Ishikawa (cell line): ENCODE data around the gene COG1.

Source experiments
- CREB1 ChIP-seq: IDR thresholded peaks from 2 replicates; pipeline ENCODE4 v1.6.1; 2012; ENCODE audit warnings: low read depth
- EGR1 ChIP-seq: IDR thresholded peaks from 2 replicates; pipeline ENCODE4 v1.6.1; 2012
- EP300 ChIP-seq: IDR thresholded peaks from 2 replicates; pipeline ENCODE4 v1.6.1; 2012; ENCODE audit warnings: borderline replicate concordance
- FOXM1 ChIP-seq: IDR thresholded peaks from 2 replicates; pipeline ENCODE4 v1.6.1; 2012; ENCODE audit warnings: low read depth, borderline replicate concordance
- NFIC ChIP-seq: IDR thresholded peaks from 2 replicates; pipeline ENCODE4 v1.6.1; 2012
- RAD21 ChIP-seq: IDR thresholded peaks from 2 replicates; pipeline ENCODE4 v1.6.1; 2012; ENCODE audit warnings: low read depth
- REST ChIP-seq: IDR thresholded peaks from 2 replicates; pipeline ENCODE4 v1.6.1; 2012; ENCODE audit warnings: low read depth, mild to moderate bottlenecking
- TAF1 ChIP-seq: IDR thresholded peaks from 2 replicates; pipeline ENCODE4 v1.6.1; 2012; ENCODE audit warnings: low read depth, mild to moderate bottlenecking
- TCF12 ChIP-seq: IDR thresholded peaks from 2 replicates; pipeline ENCODE4 v1.6.1; 2012; ENCODE audit warnings: low read depth
- TEAD4 ChIP-seq: IDR thresholded peaks from 2 replicates; pipeline ENCODE4 v1.6.1; 2012
- YY1 ChIP-seq: IDR thresholded peaks from 2 replicates; pipeline ENCODE4 v1.6.1; 2012; ENCODE audit warnings: low read depth
- ZBTB7A ChIP-seq: IDR thresholded peaks from 2 replicates; pipeline ENCODE4 v1.6.1; 2012; ENCODE audit warnings: low read depth
- TF ChIP-seq, protein P1 (sequence below): IDR thresholded peaks from 2 replicates; pipeline ENCODE4 v1.6.1; 2012
- TF ChIP-seq, protein P2 (sequence below): IDR thresholded peaks from 2 replicates; pipeline ENCODE4 v1.6.1; 2012

The COG1 gene

GRCh38 chr17:73192206-73192893 lies 505 bp upstream of the COG1 start:
- TF ChIP-seq, protein P1, sequence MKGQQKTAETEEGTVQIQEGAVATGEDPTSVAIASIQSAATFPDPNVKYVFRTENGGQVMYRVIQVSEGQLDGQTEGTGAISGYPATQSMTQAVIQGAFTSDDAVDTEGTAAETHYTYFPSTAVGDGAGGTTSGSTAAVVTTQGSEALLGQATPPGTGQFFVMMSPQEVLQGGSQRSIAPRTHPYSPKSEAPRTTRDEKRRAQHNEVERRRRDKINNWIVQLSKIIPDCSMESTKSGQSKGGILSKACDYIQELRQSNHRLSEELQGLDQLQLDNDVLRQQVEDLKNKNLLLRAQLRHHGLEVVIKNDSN = peak; percentile 56
- TF ChIP-seq ZBTB7A (0 out of 2 replicates have a peak, but pooled peaks have one; percentile 36), EGR1 (no peak), TAF1 (peak; percentile 64; the same call in 1 of the 2 replicates)
- TF ChIP-seq, protein P2, sequence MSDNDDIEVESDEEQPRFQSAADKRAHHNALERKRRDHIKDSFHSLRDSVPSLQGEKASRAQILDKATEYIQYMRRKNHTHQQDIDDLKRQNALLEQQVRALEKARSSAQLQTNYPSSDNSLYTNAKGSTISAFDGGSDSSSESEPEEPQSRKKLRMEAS = peak; percentile 34; the same call in 1 of the 2 replicates

- no peak for TF ChIP-seq YY1
- TF ChIP-seq, protein P1 = no peak
- TF ChIP-seq TEAD4 = no peak
Measured at GRCh38 chr17:73194514-73195222, 1.8 kb downstream of the COG1 start.

- TF ChIP-seq FOXM1 (no peak), RAD21 (no peak), YY1 (no peak), TEAD4 (no peak), EP300 (no peak), ZBTB7A (no peak), REST (no peak), TCF12 (no peak), NFIC (no peak)
- TF ChIP-seq, protein P1 = no peak
Measured at GRCh38 chr17:73196500-73196899, 3.6 kb downstream of the COG1 start.

GRCh38 chr17:73197161-73197560 lies 4.3 kb downstream of the COG1 start:
- TF ChIP-seq YY1 (no peak), NFIC (no peak), FOXM1 (no peak), ZBTB7A (no peak), REST (no peak), TCF12 (no peak), CREB1 (no peak)
- TF ChIP-seq, protein P2 = no peak
- TF ChIP-seq, protein P1 = no peak

DNA sequence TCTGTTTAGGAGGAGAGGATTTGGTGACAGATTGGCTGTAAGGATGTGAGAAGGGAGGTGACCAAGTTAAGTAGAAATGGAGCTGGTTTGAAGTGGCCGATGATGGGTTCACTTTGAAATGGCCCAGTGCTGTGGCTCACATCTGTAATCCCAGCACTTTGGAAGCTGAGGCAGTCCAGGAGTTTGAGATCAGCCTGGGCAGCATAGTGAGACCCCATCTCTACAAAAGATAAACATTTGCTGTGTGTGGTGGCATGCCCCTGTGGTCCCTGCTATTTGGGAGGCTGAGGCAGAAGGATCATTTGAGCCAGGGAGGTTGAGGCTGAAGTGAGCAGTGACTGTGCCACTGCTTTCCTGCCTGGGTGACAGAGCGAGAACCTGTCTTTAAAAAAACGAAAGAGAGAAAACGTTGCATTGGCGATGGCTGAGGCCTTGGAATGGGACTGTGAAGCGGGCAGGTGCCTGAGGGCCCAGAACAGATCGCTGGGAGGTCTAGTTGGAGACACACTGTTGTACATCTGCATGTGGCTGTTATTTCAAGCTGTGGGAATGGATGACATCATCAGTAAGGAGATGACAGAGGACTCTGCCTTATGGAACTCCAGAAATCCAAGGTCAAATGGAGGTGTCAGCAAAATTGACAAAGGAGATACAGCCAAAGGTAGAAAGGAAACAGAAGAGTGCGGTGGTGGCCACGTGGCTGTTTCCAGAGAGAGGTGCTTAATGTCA lies 5.5 kb downstream of the COG1 start:
- TF ChIP-seq FOXM1 = no peak
- no peak for TF ChIP-seq TCF12
